GM21737 (cell line): ENCODE measurements around the gene LYZL2.
"Not testable (repeated sequence)": the region's sequence is repeated elsewhere in the genome, so short reads cannot be mapped to it uniquely, and the experiment has no call there.

Experiments used
- ATAC-seq: cut with Tn5 transposase; IDR thresholded peaks from one replicate; pipeline ENCODE4 v1.9.1; 2021; ENCODE audit warnings: mild to moderate bottlenecking, moderate library complexity; ENCODE audit not compliant: unreplicated experiment

Gene LYZL2

DNA sequence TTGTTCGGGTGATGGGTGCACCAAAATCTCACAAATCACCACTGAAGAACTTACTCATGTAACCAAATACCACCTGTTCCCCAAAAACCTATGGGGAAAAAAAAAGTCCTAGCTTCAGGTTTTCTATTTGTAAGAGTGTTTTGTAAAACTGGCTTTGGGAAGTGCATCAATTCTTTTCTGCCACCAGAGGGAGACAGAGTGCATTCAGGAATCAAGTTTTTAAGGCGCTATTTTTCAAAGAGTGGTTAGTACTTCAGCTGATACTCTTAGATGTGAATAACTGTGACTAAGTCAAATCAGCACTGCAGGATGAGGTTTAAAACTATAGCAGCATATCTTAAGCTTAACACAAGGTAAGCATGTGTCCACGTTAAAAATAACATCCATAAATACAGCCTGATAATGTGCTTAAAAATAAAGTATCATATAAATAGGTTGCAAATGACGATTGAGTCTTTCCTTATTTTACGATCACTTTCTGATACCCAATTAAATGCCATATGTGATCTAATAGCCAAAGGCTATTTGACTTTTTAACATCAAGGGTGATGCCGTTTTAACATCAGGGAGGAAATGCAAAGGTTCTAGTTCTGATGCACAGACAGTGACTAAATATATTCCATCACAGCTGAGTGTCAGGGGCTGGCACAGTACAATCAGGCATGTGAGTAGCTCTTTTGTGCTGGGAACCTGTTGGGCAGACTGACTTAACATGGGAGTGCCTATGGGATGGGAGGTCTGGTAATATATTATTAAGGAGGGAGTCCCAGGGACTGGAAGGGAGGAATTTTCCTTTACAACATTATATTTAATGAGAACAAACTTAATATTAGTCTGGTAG lies 10.6 kb upstream of the LYZL2 start:
- ATAC-seq, result no peak

DNA sequence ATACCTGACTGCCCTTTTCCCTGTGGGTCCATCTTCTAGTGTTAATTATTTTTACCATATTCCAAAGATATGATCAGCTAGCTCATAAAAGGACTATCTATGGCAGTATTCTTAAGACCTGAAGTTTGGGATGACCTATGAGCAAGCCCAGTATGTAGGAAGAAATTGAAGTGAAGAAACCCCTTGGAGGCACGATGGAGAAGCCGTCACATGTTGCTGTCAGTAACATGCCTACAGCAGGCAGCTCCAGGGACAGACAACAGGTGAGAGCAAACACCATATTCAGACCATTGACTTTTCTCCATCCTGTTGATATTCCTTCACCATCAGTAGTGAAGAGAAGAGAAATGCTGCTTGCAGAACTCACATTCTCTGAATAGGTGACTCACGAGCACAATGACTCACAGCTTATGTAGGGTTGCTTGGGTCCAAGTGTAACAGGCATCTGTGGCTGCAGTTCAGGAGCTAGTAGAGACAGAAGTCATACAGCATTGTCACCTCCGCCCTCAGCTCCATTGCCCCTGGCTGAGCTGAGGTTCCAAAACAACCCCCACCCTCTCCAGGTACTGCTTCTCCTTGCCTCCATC lies 8.4 kb upstream of the LYZL2 start:
- no peak for ATAC-seq

- ATAC-seq, result no peak
These were observed 1.6 kb upstream of the LYZL2 start for GRCh38 chr10:30631188-30631587.

- ATAC-seq, result no peak
These were observed 1.0 kb upstream of the LYZL2 start for GRCh38 chr10:30630571-30630970.

GRCh38 chr10:30628576-30628975 lies 977 bp downstream of the LYZL2 start:
- ATAC-seq, result not testable (repeated sequence)

DNA sequence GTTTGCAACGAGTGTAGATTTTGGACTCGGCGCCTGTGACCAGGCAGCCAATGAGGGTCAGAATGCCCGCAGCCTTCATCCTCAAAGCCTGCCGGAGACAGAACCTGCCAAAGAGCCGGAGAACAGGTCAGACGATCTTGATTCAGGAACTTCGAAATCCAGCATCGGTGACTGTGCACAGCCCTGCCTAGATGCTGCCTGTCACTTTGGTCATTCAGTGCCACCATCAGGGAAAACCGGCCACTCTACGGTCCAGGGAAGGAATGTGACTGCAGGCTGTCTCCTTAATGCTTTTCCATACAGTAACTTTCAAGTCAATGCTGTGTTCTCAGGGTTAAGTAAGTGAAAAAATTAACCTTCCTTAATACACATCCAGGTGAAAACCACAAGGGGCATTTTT lies 2.7 kb downstream of the LYZL2 start:
- ATAC-seq, result not testable (repeated sequence)

- not testable (repeated sequence) for ATAC-seq
These were observed 3.4 kb downstream of the LYZL2 start for GRCh38 chr10:30626196-30626595.

DNA sequence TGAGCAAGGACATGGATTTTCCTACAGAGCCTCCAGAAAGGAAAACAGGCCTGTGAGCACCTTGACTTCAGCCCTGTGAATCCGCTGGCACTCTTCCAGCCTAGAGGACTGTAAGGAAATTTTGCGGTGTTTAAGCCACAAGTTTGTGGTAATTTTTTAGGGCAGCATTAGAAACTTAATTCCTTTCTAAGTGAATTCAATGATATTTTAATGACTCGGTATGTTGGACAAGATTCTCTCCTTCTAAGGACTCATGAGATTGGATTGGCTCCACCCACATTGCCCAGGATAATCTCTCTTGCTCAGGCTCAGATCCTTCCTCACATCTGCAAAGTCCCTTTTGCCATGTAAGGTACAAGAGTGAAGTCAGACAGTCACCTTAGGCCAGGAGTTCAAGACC lies 4.5 kb downstream of the LYZL2 start:
- ATAC-seq, result no peak

GRCh38 chr10:30619966-30620365 lies 9.6 kb downstream of the LYZL2 start:
- no peak for ATAC-seq

DNA sequence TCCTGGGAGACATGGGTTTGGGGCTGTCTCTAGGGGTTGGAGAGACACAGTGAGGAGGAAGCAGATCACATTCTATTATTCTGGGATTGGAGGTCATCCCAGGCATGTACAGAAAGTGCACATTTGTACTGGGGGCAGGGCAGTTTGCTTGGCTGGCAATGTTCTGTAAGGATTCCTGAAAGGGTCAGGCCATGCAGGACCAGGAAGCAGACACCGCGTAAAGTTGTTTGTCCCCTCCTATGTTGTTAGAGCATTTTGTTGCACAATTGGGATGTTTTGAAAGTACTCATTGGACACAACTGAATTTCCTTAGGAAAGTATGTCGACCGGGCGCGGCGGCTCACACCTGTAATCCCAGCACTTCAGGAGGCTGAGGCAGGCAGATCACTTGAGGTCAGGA lies 12.5 kb downstream of the LYZL2 start:
- ATAC-seq, result no peak

GRCh38 chr10:30611041-30611440 lies 18.5 kb downstream of the LYZL2 start:
- ATAC-seq, result not testable (repeated sequence)

GRCh38 chr10:30607814-30608213 lies 21.7 kb downstream of the LYZL2 start:
- no peak for ATAC-seq

- ATAC-seq, result no peak
These were observed 23.2 kb downstream of the LYZL2 start for GRCh38 chr10:30606313-30606712.

- not testable (repeated sequence) for ATAC-seq
These were observed 24.0 kb downstream of the LYZL2 start for GRCh38 chr10:30605341-30606121.

DNA sequence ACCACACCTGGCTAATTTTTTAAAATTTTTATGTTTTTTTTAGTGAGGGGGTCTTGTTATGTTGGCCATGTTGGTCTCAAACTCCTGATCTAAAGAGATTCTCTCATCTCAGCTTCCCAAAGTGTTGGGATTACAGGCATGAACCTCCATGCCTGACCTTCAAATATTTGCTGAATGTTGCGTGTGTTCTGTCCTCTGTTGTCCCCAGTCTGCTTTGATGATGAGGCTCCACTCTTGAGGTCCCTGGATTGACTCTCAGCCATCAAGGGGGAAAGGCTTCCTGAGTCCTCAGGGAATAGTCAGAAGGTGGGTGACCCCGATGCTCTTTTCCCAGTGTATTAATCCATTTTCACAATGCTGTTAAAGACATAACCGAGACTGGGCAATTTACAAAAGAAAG lies 26.0 kb downstream of the LYZL2 start:
- ATAC-seq, result no peak

DNA sequence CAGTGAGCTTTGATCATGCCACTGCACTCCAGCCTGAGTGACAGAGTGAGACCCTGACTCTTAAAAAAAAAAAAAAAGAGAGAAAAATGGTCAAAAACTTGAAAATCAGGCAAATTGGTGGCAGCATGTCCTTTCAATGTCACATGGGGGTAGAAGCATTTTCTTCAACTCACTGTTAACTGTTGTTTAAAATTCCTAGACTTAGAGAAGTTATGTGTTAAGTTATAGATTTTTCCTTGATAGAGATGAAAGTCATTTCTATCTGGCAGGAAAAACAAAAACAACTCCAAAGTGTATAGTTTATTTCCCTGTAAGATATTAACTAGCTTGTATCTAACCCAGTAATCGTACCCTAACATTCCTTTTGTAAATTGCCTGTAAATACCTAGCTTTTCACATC lies 26.8 kb downstream of the LYZL2 start:
- ATAC-seq, result no peak

DNA sequence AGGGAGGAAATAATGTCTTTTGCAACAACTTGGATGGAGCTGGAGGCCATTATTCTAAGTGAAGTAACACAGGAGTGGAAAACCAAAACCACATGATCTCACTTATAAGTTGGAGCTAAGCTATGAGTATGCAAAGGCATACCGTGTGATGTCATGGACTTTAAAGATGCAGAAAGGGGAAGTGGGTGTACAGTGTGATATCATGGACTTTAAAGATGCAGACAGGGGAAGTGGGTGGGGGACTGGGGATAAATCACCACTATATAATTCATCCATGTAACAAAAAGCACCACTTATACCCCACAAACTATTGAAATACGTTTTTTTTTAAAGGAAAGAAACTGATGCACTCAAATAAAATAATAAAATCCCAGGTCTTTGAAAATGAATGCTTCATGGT lies 29.5 kb downstream of the LYZL2 start:
- no peak for ATAC-seq

DNA sequence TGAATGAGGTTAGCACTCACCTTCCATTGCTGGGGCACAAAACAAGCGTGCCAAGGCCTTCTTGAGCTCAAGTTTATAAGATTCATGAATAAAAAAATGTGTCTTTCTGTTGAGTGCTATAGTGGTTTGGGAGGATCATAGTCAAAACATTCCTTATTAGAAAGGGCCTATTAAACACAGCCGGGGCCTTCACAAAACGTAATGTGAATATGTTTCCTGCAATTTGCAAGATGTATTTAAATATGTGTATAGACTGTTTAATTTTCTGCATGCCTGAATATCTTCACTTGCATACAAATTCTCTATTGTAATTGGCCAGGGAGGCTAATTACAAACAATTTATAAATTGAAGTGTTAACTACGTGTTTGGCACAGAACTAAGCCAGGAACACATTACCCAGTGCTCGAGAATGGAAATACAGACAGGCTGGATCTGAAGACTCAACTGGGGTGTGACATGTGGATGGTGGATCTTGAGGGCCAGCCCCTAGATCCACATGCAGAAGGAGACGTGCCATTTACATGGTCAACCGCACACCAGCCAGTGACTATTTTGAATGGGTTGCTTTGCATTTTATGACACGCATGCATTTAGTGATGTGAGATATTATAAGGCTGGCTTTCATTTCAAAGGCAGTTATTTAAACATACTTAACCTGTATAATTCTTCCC lies 31.3 kb downstream of the LYZL2 start:
- no peak for ATAC-seq

DNA sequence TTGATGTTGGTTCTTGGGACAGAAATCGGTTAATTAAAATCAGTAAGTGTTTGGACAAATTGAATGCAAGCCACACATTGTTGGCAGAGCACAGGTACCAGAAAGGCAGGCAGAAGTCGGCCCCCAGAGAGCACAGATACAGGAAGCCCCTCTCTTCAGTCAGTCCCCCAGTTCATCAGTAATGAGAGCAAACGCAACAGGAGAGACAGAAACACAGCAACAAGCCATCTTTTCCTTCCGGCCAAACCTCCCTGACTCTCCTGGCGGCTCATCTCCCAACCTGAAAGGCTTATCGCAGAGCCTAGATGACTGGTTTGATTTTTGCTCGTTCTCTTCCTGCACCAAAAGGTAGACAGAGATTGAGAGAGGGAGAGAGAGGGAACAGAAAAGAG lies 32.1 kb downstream of the LYZL2 start:
- ATAC-seq, result not testable (repeated sequence)

DNA sequence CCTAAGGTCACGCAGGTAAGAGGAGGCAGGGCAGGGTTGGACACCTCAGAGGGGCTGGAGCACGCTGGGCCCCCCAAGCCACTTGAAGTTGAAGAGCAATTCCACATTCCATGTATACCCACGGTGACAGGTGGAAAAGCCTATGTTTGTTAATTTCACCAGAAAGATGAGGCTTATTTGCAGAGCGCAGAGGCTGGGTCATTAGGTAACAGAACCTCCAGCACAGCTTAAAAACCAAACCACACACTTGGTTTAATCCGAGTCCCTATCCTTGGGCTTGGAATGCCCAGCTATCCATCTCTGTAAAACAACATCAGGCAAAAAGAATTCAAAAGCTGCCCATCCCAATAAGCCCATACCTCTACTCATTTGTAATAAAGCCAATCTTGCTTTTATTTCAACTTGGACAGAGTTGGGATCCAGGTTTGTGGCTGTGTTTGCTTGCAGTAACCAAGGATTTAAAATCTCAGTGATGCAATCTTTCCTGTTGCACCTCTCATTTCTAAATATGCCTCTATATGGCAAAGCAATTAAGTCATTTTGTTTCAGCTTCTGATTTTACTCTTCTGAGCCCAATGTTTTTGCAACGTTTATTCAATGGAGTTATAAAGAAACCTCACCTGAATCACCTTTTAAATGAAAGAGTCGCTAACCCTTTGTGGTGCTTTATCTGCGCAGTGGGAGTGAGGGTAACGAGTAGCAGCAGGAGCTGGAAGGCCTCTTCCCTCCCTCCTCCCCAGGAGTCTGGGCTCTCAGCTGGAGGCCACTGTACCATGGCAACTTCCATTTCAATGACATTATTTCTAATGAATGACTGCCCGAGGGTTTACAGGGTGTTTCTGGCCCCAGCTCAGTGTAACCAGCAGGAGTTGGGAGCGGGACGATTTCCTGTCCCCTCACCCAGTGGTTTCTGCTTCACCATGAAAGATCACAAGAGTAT lies 32.8 kb downstream of the LYZL2 start:
- not testable (repeated sequence) for ATAC-seq
